NT2/D1 (cell line): ENCODE results near the gene P3H3.

Experiments used
- SUZ12 ChIP-seq: IDR thresholded peaks from 2 replicates; pipeline ENCODE4 v1.6.1; 2011; ENCODE audit not compliant: insufficient read length, insufficient read depth; ENCODE audit errors: extremely low read depth
- YY1 ChIP-seq: IDR thresholded peaks from 2 replicates; pipeline ENCODE4 v1.6.1; 2011; ENCODE audit not compliant: insufficient read length, insufficient read depth
- ZNF274 ChIP-seq: IDR thresholded peaks from 2 replicates; pipeline ENCODE4 v1.6.1; 2011; ENCODE audit warnings: mild to moderate bottlenecking, low read depth, low read length

DNA sequence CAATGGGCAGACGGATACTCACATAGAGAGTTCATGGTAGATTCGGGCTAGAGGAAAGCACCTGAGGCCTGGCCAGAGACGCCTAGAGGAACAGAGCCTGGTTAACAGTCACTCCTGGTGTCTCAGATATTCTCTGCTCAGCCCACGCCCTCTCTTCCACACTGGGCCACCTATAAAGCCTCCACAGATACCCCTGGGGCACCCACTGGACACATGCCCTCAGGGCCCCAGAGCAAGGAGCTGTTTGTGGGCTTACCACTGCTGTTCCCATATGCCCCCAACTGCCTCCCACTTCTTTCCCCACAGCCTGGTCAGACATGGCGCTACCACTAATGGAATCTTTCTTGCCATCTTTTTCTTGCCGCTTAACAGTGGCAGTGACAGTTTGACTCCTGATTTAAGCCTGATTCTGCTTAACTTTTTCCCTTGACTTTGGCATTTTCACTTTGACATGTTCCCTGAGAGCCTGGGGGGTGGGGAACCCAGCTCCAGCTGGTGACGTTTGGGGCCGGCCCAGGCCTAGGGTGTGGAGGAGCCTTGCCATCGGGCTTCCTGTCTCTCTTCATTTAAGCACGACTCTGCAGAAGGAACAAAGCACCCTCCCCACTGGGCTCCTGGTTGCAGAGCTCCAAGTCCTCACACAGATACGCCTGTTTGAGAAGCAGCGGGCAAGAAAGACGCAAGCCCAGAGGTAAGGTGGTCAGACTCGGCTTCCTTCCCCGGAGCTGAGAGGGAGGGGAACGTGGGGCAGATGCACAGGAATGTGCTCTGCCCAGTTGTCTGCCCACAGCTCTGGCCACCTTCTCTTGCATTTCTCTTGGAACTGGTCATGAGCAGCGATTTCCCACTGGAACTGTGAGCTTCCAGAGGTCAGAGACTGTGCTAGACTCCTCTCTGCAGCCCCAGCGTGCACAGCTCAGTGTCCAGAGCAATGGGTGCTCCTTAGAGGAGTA, 39.0 kb upstream of the P3H3 start, which contains the start of gene CD4:
- TF ChIP-seq SUZ12 (no peak), ZNF274 (no peak), YY1 (no peak)
